Fibroblast of lung (primary cell): ENCODE measurements around the gene MMS19. TPM values are rescaled to one million over a fixed set of nuclear protein-coding genes. Genes with fewer than 3 reads are reported as not detected.
"Not testable (repeated sequence)": the region's sequence is repeated elsewhere in the genome, so short reads cannot be mapped to it uniquely, and the experiment has no call there.

ENCODE experiments used
- DNase-seq, 2 donors: peaks; one replicate each; pipeline versions ENCODE4 v3.0.0 to v3.0.0-alpha.2; 2010; ENCODE audit warnings: low read depth in 2 of 2
- H2AFZ ChIP-seq: 2 replicates; pipeline ENCODE4 v1.5.1; 2012; ENCODE audit warnings: low read length, control low read depth, inconsistent platforms
- H3K27ac ChIP-seq: 2 replicates; pipeline ENCODE4 v1.5.1; 2011; ENCODE audit warnings: low read length, control low read depth; ENCODE audit not compliant: insufficient read depth
- H3K27me3 ChIP-seq: 2 replicates; pipeline ENCODE4 v1.5.1; 2011; ENCODE audit warnings: mild to moderate bottlenecking, low read length; ENCODE audit not compliant: control insufficient read depth, insufficient read depth
- H3K36me3 ChIP-seq: 2 replicates; pipeline ENCODE4 v1.5.1; 2011; ENCODE audit warnings: low read length; ENCODE audit not compliant: control insufficient read depth, insufficient read depth
- H3K4me1 ChIP-seq: 2 replicates; pipeline ENCODE4 v1.5.1; 2011; ENCODE audit warnings: low read length; ENCODE audit not compliant: control insufficient read depth, insufficient read depth; ENCODE audit errors: extremely low read depth
- H3K4me2 ChIP-seq: 2 replicates; pipeline ENCODE4 v1.5.1; 2011; ENCODE audit warnings: low read length, control low read depth; ENCODE audit not compliant: insufficient read depth; ENCODE audit errors: extremely low read depth
- H3K4me3 ChIP-seq, 4 experiments: fragments of 200-600 bp in 1 of 4; sonication (generic) in 1 of 4; replicated peaks in 1 of 4; 2 replicates each; pipeline ENCODE4 v1.5.1; 2011 to 2016; ENCODE audit warnings: low read length in 4 of 4, low read depth in 3 of 4, mild to moderate bottlenecking in 3 of 4, control low read depth in 2 of 4, inconsistent platforms in 1 of 4, mixed read lengths in 1 of 4; ENCODE audit not compliant: insufficient read depth in 1 of 4; ENCODE audit errors: control extremely low read depth in 1 of 4
- H3K79me2 ChIP-seq: 2 replicates; pipeline ENCODE4 v1.5.1; 2012; ENCODE audit warnings: mild to moderate bottlenecking, low read length, inconsistent platforms; ENCODE audit not compliant: control insufficient read depth, insufficient read depth
- H3K9ac ChIP-seq: 2 replicates; pipeline ENCODE4 v1.5.1; 2011; ENCODE audit warnings: mild to moderate bottlenecking, low read length, control low read depth; ENCODE audit not compliant: insufficient read depth
- H3K9me3 ChIP-seq: 2 replicates; pipeline ENCODE4 v1.5.1; 2012; ENCODE audit warnings: low read depth, low read length; ENCODE audit not compliant: control insufficient read depth, insufficient read depth
- H4K20me1 ChIP-seq: 2 replicates; pipeline ENCODE4 v1.5.1; 2011; ENCODE audit warnings: low read length; ENCODE audit not compliant: control insufficient read depth, insufficient read depth; ENCODE audit errors: extremely low read depth
- CTCF ChIP-seq, 2 donors: IDR thresholded peaks in 1 of 2; conservative IDR thresholded peaks in 1 of 2; 1 replicate in 1 of 2; 2 replicates in 1 of 2; pipeline ENCODE4 v1.5.1; 2011 to 2012; ENCODE audit warnings: low read length in 2 of 2, control low read depth in 1 of 2, inconsistent platforms in 1 of 2, low read depth in 1 of 2, mild to moderate bottlenecking in 1 of 2
- EZH2 ChIP-seq: IDR thresholded peaks from 2 replicates; pipeline ENCODE4 v1.5.1; 2012; ENCODE audit warnings: low read length, control low read depth, mild to moderate bottlenecking; ENCODE audit errors: missing control alignments
- polyA plus RNA-seq, 2 donors: library from polyadenylated mRNA; depleted of rRNA in 1 of 2; stranded (reverse) in 1 of 2; unstranded in 1 of 2; fragments of >200 nt; gene quantifications; 2 replicates each; pipeline ENCODE4 v1.2.1, GENCODE V29; 2011 to 2012; ENCODE audit warnings: missing spikeins in 1 of 2
- total RNA-seq: library from RNA; depleted of rRNA; stranded (reverse); fragments of >200 nt; gene quantifications from 2 replicates; pipeline ENCODE4 v1.2.1, GENCODE V29; 2014

Gene MMS19
- total and polyA plus RNA-seq, 2 donors (not counting 1 experiment from before 2014, with no cell fraction given) = 44.7 to 64.7 TPM

DNA sequence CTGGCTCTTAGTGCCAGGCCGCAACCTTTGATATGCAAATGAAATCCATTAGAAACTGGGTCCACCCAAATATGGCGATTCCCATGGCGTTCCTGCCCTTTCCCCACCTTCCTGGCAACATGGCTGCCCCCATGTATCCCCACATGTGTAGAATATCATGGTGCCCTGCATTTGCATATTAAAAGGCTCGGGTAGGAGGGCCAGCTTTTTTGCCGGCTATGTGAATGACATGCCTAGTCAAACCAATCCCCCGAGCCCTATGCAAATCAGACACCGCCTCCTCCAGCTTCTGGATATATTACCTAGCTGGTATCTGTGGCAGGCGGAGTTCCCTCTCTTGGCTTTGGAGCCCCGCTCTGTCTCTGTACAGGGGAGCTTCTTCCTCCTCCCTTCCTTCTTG lies 18.3 kb downstream of the MMS19 start:
- Histone ChIP-seq H4K20me1 (no peaks in the 10 kb centered on the region), H3K79me2 (peaks cover 14% of the 10 kb centered on the region), H3K9ac (no peak overlapping the region), H3K9me3 (no peaks in the 10 kb centered on the region), H3K27me3 (no peaks in the 10 kb centered on the region), H3K4me3 (no peak overlapping the region), H3K27ac (no peak overlapping the region), H3K4me2 (no peak overlapping the region), H3K4me1 (no peaks in the 10 kb centered on the region), H3K36me3 (peaks cover 9% of the 10 kb centered on the region), H2AFZ (no peak overlapping the region)
- TF ChIP-seq CTCF (conservative IDR thresholded peaks at IDR 0.05 in 1 of 2, IDR thresholded peaks at IDR 0.05 in 1 of 2; ENCODE audit: low read depth in 1 of 2, low read length in 2 of 2) (no peak), EZH2 (no peak)
- DNase-seq = no peak

DNA sequence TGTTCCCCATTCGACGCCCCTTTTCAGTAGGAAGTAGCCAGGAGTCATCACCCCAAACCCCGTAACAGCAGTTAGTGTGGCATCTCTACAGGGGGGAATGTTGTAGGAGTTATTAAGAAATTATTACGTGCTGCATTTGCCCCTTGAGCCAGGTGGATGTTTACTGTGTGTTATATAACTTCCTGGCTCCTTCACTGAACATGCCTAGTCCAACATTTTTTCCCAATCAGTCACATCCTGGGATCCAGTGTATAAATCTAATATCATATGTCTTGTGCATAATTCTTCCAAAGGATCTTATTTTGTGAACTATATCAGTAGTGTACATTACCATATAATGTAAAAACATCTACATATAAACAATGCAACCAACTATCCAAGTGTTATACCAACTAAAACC lies 18.8 kb downstream of the MMS19 start:
- H3K27ac ChIP-seq, H3K27me3 ChIP-seq, H3K9ac ChIP-seq, H3K36me3 ChIP-seq, H3K4me2 ChIP-seq, H3K4me3 ChIP-seq, H2AFZ ChIP-seq, H3K4me1 ChIP-seq, H4K20me1 ChIP-seq, H3K9me3 ChIP-seq: not testable (repeated sequence)
- peaks cover 11% of the 10 kb centered on the region for H3K79me2 ChIP-seq
- peak in 1 of 2 donors; percentile 27 for DNase-seq

DNA sequence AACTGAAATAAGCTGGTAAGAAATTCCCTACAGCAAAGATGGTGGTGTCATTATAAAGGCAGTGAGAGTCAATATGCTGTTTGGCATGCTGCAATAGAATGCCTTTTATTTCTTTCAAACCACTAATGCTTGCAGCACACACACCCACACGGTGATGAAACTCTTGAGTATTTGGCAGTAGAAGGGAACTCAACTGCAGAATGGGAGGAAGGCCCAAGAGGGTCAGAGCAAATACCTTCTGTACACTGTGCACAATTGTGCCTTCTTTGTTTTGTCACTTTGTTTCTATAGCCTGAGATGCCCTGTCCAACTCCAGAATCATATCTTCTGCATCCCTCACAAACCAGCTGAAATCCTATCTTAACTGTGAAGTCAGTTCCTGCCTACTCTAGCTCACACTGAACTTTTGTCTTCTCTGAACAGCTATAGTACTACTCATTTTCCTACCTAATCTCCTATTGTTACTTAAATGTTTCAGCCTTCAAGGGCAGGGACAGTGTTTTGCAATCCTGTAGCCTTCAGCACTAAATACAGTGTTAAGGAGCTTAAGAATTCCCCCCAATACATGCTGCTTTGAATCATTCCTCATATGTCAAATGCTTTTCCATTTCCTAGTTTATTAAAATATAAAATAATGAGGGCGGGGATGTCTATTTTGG lies 22.2 kb downstream of the MMS19 start:
- no peaks in the 10 kb centered on the region for H4K20me1 ChIP-seq
- peaks cover 7% of the 10 kb centered on the region for H3K36me3 ChIP-seq
- no peak overlapping the region for H3K4me3 ChIP-seq
- H3K4me2 ChIP-seq = no peak overlapping the region
- H3K9me3 ChIP-seq = no peaks in the 10 kb centered on the region
- H3K27me3 ChIP-seq = no peaks in the 10 kb centered on the region
- no peak overlapping the region for H3K27ac ChIP-seq
- H2AFZ ChIP-seq = no peak overlapping the region
- TF ChIP-seq CTCF (conservative IDR thresholded peaks at IDR 0.05 in 1 of 2, IDR thresholded peaks at IDR 0.05 in 1 of 2; ENCODE audit: low read depth in 1 of 2, low read length in 2 of 2) (no peak), EZH2 (no peak)
- no peaks in the 10 kb centered on the region for H3K79me2 ChIP-seq
- no peak overlapping the region for H3K9ac ChIP-seq
- H3K4me1 ChIP-seq = no peaks in the 10 kb centered on the region
- peak; percentile 66 to 90 for DNase-seq
